ENCODE measurements around the gene CAP2. TPM values are rescaled to one million over a fixed set of nuclear protein-coding genes. Genes with fewer than 3 reads are reported as not detected.

The CAP2 gene, protein sequence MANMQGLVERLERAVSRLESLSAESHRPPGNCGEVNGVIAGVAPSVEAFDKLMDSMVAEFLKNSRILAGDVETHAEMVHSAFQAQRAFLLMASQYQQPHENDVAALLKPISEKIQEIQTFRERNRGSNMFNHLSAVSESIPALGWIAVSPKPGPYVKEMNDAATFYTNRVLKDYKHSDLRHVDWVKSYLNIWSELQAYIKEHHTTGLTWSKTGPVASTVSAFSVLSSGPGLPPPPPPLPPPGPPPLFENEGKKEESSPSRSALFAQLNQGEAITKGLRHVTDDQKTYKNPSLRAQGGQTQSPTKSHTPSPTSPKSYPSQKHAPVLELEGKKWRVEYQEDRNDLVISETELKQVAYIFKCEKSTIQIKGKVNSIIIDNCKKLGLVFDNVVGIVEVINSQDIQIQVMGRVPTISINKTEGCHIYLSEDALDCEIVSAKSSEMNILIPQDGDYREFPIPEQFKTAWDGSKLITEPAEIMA
- total RNA-seq: 5.5 and 12.7 TPM in 2 replicates

DNA sequence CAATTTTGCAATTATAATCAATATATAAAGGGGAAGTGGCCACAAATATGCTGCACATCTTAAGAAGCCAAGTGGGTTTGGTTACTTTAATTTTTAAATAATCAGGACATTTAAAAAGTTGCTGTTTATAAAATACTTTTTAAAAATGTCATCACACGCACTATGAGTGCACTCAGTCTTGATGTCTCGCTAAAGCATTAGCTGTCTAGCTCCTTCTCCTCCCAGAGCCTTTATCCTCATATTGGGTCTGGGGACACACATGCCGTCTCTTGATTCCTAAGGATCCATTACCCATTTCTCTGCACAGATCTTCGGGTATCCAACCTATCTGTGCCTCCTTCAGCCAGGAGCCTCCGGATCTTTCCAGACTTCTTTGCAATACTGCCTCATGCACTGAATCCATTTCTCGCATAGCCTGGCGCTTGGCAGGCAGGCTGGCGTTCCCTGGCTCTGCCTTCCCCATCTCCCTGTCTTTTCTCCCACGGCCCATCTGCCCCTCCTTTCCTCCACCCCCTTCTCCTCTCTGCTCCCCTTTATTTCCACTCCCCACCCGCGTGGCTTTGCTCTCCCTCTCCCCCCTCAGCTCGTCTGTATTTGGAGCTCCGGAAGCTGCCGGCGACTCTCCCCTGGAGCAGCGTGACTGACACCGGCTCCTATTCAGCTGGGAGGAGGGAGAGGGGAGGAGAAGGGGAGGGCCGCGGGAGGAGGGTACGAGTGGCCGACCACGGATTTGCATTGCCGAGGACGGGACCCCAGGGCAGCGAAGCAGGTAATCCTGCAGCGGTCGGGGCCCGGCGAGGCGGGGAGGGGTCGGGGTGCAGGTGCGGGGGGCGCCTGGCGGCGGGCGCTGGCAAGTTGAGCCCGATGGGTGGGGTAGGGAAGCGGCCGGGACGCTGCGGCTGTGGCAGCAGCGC lies at the start of gene CAP2:
Gene CAP2 (plus strand): TSS at position 618 of the 914 bp plus-strand sequence. CDS start 27,961 bp downstream, outside the sequence.
- TF ChIP-seq, protein P1, sequence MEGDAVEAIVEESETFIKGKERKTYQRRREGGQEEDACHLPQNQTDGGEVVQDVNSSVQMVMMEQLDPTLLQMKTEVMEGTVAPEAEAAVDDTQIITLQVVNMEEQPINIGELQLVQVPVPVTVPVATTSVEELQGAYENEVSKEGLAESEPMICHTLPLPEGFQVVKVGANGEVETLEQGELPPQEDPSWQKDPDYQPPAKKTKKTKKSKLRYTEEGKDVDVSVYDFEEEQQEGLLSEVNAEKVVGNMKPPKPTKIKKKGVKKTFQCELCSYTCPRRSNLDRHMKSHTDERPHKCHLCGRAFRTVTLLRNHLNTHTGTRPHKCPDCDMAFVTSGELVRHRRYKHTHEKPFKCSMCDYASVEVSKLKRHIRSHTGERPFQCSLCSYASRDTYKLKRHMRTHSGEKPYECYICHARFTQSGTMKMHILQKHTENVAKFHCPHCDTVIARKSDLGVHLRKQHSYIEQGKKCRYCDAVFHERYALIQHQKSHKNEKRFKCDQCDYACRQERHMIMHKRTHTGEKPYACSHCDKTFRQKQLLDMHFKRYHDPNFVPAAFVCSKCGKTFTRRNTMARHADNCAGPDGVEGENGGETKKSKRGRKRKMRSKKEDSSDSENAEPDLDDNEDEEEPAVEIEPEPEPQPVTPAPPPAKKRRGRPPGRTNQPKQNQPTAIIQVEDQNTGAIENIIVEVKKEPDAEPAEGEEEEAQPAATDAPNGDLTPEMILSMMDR (conservative IDR thresholded peaks at IDR 0.05; ENCODE audit: low read depth, low read length): no peak
- peak within 1 kb of the TSS; percentile 79 for H3K4me3 ChIP-seq (ENCODE audit: low read depth, low read length)
- DNase-seq (ENCODE audit: low read depth): no peak

DNA sequence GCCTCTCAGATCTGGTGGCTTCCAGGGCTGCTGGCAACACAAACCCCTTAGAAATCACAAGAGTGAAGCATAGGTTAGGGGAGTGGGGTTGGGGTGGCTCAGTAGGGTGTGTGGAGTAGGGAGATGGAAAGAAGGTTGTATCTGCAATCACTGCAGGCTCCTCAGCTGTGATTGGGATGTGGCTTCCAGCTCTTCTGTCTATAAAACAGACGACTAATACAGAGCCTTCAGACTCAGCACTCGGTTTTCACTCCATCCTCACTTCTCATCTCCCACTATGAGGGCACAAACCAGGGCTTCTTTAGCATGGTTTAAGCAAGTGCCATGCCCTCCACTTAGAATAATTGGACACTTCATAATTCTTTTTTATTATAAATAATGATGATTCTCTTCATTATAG lies 46.4 kb upstream of the CAP2 start:
- TF ChIP-seq, protein P1 (conservative IDR thresholded peaks at IDR 0.05; ENCODE audit: low read depth, low read length): no peak
- no peak for DNase-seq (ENCODE audit: low read depth)
- no peak overlapping the region for H3K4me3 ChIP-seq (ENCODE audit: low read depth, low read length)

DNA sequence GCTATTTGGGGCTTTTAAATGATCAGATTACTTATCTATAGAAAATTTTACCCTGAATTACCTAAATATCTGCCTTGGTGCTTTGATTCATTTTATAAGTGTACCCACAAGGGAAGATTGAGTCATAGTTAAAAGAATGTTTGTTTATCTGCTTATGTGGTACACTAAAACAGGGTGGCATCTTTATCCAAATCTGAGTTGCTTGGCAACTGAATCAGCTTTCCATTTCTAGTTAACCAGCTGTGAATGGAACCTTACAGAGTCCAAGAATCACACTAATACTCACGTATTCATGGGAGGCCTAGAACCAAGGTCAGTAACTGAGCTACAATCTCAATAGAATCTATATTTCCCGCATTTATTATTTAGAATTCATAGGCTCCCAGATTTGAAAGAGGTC lies 44.0 kb upstream of the CAP2 start:
- no peak for DNase-seq (ENCODE audit: low read depth)
- TF ChIP-seq, protein P1 (conservative IDR thresholded peaks at IDR 0.05; ENCODE audit: low read depth, low read length): no peak
- H3K4me3 ChIP-seq (ENCODE audit: low read depth, low read length): no peak overlapping the region

DNA sequence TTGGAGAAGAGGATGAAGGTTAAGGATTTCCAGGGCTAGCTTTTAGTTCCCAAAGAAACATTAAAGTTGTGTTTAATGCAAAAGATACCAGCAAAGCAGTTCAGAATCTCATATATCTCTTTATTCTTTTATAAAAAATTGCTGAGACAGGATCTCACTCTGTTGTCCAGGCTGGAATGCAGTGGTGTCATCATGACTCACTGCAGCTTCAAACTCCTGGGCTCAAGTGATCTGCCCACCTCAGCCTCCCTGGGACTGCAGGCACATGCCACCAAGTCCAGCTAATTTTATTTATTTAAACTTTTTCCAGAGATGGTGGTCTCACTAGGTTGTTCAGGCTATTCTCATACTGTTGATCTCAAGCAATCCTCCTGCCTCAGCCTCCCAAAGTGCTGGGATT lies 41.1 kb upstream of the CAP2 start:
- TF ChIP-seq, protein P1 (conservative IDR thresholded peaks at IDR 0.05; ENCODE audit: low read depth, low read length): no peak
- DNase-seq (ENCODE audit: low read depth): no peak

DNA sequence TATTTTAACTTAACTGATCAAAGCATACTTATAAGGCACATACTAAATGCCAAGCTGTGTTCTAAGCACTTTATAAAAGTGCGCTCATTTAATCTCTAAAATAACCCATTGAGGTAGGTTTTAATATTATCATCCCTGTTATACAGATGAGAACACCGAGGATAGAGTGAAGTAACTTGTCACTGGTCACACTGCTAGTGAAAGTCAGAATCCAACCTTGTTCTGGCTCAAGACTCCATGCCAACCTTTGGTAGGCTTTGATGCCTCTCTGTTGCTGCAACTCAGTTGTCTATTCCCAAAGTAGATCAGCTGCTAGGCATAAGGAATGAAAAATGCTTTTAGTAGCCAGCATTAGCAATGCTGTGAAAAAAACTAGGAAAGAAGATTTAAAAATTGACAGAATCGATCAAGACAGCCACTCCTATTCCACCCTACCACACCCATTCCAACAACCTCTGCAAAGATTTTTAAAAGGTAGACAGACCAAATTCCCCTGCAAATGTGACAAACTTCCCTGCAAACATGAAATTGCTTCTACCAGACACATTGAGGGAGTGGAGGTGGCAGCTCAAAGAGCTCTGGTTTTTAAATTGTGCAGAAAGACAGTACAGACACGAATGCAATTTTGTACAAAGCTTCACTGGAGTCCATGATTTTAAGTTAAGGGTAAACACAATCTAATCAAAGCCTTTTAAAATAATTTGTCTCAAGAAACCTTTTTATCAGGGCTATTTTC lies 39.8 kb upstream of the CAP2 start:
- no peak overlapping the region for H3K4me3 ChIP-seq (ENCODE audit: low read depth, low read length)
- TF ChIP-seq, protein P1 (conservative IDR thresholded peaks at IDR 0.05; ENCODE audit: low read depth, low read length): no peak
- DNase-seq (ENCODE audit: low read depth): no peak

More for the DNA sequence above, 41.1 kb upstream of the CAP2 start:
- no peak overlapping the region for H3K4me3 ChIP-seq (ENCODE audit: low read depth, low read length)

DNA sequence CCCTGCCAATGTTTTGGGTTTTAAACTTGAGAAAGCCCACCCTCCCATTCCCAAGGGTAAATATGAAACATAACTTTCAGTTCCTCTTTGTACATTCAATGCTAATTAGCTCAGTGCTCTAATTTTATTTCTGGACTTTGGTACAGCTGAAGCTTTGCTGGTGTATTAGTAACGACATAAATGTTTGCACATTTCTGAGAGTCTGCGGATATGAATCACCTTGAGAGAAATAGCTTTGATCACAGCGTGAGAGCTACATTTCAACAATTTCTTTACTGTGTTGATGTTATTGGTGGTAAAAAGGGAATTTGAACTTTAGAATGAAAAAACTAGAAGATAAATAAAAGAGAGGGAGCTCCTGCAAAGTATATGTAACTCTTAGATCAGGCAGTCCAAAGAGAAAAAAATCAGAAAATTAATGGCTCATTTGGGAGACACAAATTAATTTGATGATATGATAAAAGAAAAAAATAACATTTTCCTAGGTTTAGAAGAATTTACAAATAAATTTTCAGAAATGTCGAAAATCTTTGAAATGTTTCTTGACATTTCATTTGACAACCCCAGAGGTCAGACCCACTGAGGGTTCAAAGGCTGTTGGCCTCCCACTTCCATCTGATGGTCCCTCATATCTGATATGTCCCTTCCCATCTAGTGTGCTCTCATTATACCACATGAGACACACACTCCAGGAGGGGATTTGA lies 38.5 kb upstream of the CAP2 start:
- TF ChIP-seq, protein P1 (conservative IDR thresholded peaks at IDR 0.05; ENCODE audit: low read depth, low read length): no peak
- no peak overlapping the region for H3K4me3 ChIP-seq (ENCODE audit: low read depth, low read length)
- peak; percentile 41 for DNase-seq (ENCODE audit: low read depth)

Data from epithelial cell of proximal tubule (primary cell).